Mesenchymal stem cell (in vitro differentiated cells and primary cell): ENCODE results near the gene SPRR2A. TPM values are rescaled to one million over a fixed set of nuclear protein-coding genes. Genes with fewer than 3 reads are reported as not detected.
"Not testable (repeated sequence)": the region's sequence is repeated elsewhere in the genome, so short reads cannot be mapped to it uniquely, and the experiment has no call there.

ENCODE experiments used
- DNase-seq: peaks from one replicate; pipeline ENCODE4 v3.0.0-alpha.2; 2013
- H2AFZ ChIP-seq: one replicate; pipeline ENCODE4 v1.6.1; 2013; ENCODE audit warnings: low read depth, mild to moderate bottlenecking, control low read depth, inconsistent platforms, low read length, moderate library complexity
- H2AK5ac ChIP-seq: 2 replicates; pipeline ENCODE4 v1.6.1; 2013; ENCODE audit warnings: low read length, moderate library complexity, mild to moderate bottlenecking, inconsistent platforms; ENCODE audit not compliant: severe bottlenecking
- H2BK120ac ChIP-seq: one replicate; pipeline ENCODE4 v1.6.1; 2013; ENCODE audit warnings: low read depth, mild to moderate bottlenecking, inconsistent platforms, low read length, moderate library complexity
- H2BK12ac ChIP-seq, 2 experiments: one replicate each; pipeline ENCODE4 v1.6.1; 2013; ENCODE audit warnings: inconsistent platforms in 2 of 2, low read length in 2 of 2, mild to moderate bottlenecking in 2 of 2, moderate library complexity in 2 of 2, control low read depth in 1 of 2
- H2BK15ac ChIP-seq: one replicate; pipeline ENCODE4 v1.6.1; 2013; ENCODE audit warnings: mild to moderate bottlenecking, low read depth, inconsistent platforms; ENCODE audit not compliant: poor library complexity, severe bottlenecking
- H2BK5ac ChIP-seq: 2 replicates; pipeline ENCODE4 v1.6.1; 2013; ENCODE audit warnings: low read depth, mild to moderate bottlenecking, low read length, control low read depth, inconsistent platforms; ENCODE audit not compliant: poor library complexity, severe bottlenecking
- H3K14ac ChIP-seq, 2 experiments: one replicate each; pipeline ENCODE4 v1.6.1; 2013; ENCODE audit warnings: inconsistent platforms in 2 of 2, low read length in 2 of 2, control low read depth in 1 of 2, mild to moderate bottlenecking in 1 of 2, moderate library complexity in 1 of 2
- H3K18ac ChIP-seq, 2 experiments: one replicate each; pipeline ENCODE4 v1.6.1; 2013; ENCODE audit warnings: inconsistent platforms in 2 of 2, low read length in 2 of 2, control low read depth in 1 of 2, low read depth in 1 of 2, mild to moderate bottlenecking in 1 of 2
- H3K23ac ChIP-seq, 2 experiments: one replicate each; pipeline ENCODE4 v1.6.1; 2013; ENCODE audit warnings: inconsistent platforms in 2 of 2, low read length in 2 of 2, mild to moderate bottlenecking in 2 of 2, moderate library complexity in 2 of 2, control low read depth in 1 of 2
- H3K27ac ChIP-seq: 2 replicates; pipeline ENCODE4 v1.5.1; 2013; ENCODE audit warnings: mild to moderate bottlenecking, moderate library complexity, low read length, control low read depth, inconsistent platforms; ENCODE audit not compliant: poor library complexity, severe bottlenecking
- H3K27me3 ChIP-seq, 2 experiments: 2 replicates each; pipeline versions ENCODE4 v1.6.1 to v1.7.0; 2013; ENCODE audit warnings: low read length in 2 of 2, mild to moderate bottlenecking in 2 of 2, moderate library complexity in 2 of 2, control low read depth in 1 of 2, inconsistent platforms in 1 of 2; ENCODE audit not compliant: control insufficient read depth in 1 of 2, insufficient read depth in 1 of 2
- H3K36me3 ChIP-seq, 2 experiments: 2 replicates each; pipeline versions ENCODE4 v1.6.1 to v1.7.0; 2013; ENCODE audit warnings: low read length in 2 of 2, control low read depth in 1 of 2, inconsistent platforms in 1 of 2, low read depth in 1 of 2, mild to moderate bottlenecking in 1 of 2; ENCODE audit not compliant: insufficient read depth in 2 of 2, control insufficient read depth in 1 of 2
- H3K4ac ChIP-seq, 2 experiments: one replicate each; pipeline ENCODE4 v1.6.1; 2013; ENCODE audit warnings: inconsistent platforms in 2 of 2, low read length in 2 of 2, mild to moderate bottlenecking in 2 of 2, moderate library complexity in 2 of 2, control low read depth in 1 of 2, low read depth in 1 of 2
- H3K4me1 ChIP-seq: 2 replicates; pipeline ENCODE4 v1.6.1; 2013; ENCODE audit warnings: low read depth, low read length, control low read depth; ENCODE audit not compliant: control insufficient read depth, insufficient read depth
- H3K4me2 ChIP-seq: 2 replicates; pipeline ENCODE4 v1.6.1; 2013; ENCODE audit warnings: low read length, mild to moderate bottlenecking, inconsistent platforms; ENCODE audit not compliant: poor library complexity, severe bottlenecking
- H3K4me3 ChIP-seq, 2 experiments: 2 replicates each; pipeline versions ENCODE4 v1.5.1 to v1.7.0; 2013; ENCODE audit warnings: low read length in 2 of 2, mild to moderate bottlenecking in 2 of 2, control low read depth in 1 of 2, low read depth in 1 of 2; ENCODE audit not compliant: insufficient read depth in 1 of 2
- H3K79me1 ChIP-seq: replicated peaks from 2 replicates; pipeline ENCODE4 v1.6.1; 2013; ENCODE audit warnings: mild to moderate bottlenecking, control low read depth, low read length, inconsistent platforms; ENCODE audit not compliant: poor library complexity, severe bottlenecking
- H3K9ac ChIP-seq: 2 replicates; pipeline ENCODE4 v1.7.0; 2013; ENCODE audit warnings: mild to moderate bottlenecking, low read length, moderate library complexity
- H3K9me3 ChIP-seq: 2 replicates; pipeline ENCODE4 v1.7.0; 2013; ENCODE audit warnings: mild to moderate bottlenecking, low read length; ENCODE audit not compliant: control insufficient read depth
- H4K8ac ChIP-seq: one replicate; pipeline ENCODE4 v1.6.1; 2013; ENCODE audit warnings: inconsistent platforms, mild to moderate bottlenecking, low read length, moderate library complexity
- H4K91ac ChIP-seq: one replicate; pipeline ENCODE4 v1.6.1; 2013; ENCODE audit warnings: mild to moderate bottlenecking, low read length, inconsistent platforms
- WGBS: methylation state at CpG from one replicate; pipeline ENCODE4 v1.1.7; 2013; ENCODE audit warnings: mixed read lengths; 5-methylcytosine and 5-hydroxymethylcytosine counted together
- small RNA-seq: library from polyadenylated mRNA; stranded (forward); fragments of <200 nt; extraction: miRNeasy Mini kit (QIAGEN cat#:217004); gene quantifications from one replicate; pipeline ENCODE3, GENCODE V24; 2013; ENCODE audit warnings: low read depth

The SPRR2A gene

DNA sequence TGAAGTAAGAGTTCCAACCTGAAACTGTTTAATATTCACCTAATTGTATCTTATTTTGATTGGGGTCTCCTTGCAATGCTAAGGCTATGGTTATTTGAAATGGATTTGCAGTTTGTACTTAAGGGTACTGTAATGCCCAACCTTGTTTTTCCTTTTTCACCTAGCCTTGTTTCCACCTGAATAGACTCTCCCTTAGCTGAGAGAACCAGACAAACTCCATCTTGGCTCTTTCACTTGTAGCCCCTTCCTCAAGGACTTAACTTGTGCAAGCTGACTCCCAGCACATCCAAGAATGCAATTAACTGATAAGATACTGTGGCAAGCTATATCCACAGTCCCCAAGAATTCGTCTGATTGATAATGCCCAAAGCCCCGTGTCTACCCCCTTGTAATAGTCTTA is 35.5 kb downstream of the SPRR2A start:
- DNase-seq, H2AFZ ChIP-seq, H3K14ac ChIP-seq, H3K9ac ChIP-seq, H3K27me3 ChIP-seq, H2BK120ac ChIP-seq, H3K27ac ChIP-seq, H2BK5ac ChIP-seq, H3K4me1 ChIP-seq, H3K9me3 ChIP-seq, H3K4me2 ChIP-seq, H2BK12ac ChIP-seq, H2AK5ac ChIP-seq, H3K23ac ChIP-seq, H3K79me1 ChIP-seq, H3K36me3 ChIP-seq, H4K91ac ChIP-seq, H3K4me3 ChIP-seq, H4K8ac ChIP-seq, H3K4ac ChIP-seq, H3K18ac ChIP-seq, H2BK15ac ChIP-seq: not testable (repeated sequence)
- whole genome bisulfite sequencing: 39% methylated on average over 2 of the region's 2 CpGs

DNA sequence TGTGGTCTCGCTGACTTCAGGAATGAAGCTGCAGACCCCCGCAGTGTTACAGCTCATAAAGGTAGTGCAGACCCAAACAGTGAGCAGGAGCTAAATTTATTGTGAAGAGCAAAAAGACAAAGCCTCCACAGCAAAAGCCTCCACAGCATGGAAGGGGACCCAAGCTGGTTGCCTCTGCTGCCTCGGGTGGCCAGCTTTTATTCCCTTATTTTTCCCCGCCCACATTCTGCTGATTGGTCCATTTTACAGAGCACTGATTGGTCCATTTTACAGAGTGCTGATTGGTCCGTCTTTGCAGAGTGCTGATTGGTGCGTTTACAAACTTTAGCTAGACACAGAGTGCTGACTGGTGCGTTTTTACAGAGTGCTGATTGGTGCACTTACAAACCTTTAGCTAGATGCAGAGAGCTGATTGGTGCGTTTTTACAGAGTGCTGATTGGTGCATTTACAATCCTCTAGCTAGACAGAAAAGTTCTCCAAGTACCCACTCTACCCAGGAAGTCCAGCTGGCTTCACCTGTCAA is 46.0 kb downstream of the SPRR2A start:
- not testable (repeated sequence) for H3K4me2 ChIP-seq, H2BK120ac ChIP-seq, H3K18ac ChIP-seq, H3K14ac ChIP-seq, H3K4me3 ChIP-seq, H4K8ac ChIP-seq, H3K9ac ChIP-seq, H3K27me3 ChIP-seq, H3K23ac ChIP-seq, H2BK12ac ChIP-seq, H2AFZ ChIP-seq, H3K79me1 ChIP-seq, H3K36me3 ChIP-seq, H2AK5ac ChIP-seq, H4K91ac ChIP-seq, H3K27ac ChIP-seq, H3K4me1 ChIP-seq, H2BK5ac ChIP-seq, H3K4ac ChIP-seq, H2BK15ac ChIP-seq, DNase-seq, H3K9me3 ChIP-seq
- WGBS: 78% methylated on average over 7 of the region's 8 CpGs

Small RNA genes within 50 kb of the gene (small RNA-seq; reads per million reads assigned to genes)
- gene AL356867.1: not detected
- gene RF00322: not detected
